GM19324 (cell line): ENCODE data around the gene OR2T2.
"Not testable (repeated sequence)": the region's sequence is repeated elsewhere in the genome, so short reads cannot be mapped to it uniquely, and the experiment has no call there.

ENCODE experiments used
- ATAC-seq: cut with Tn5 transposase; IDR thresholded peaks from one replicate; pipeline ENCODE4 v1.9.1; 2021; ENCODE audit warnings: mild to moderate bottlenecking, moderate library complexity; ENCODE audit not compliant: unreplicated experiment, low FRiP score

OR2T2 gene

GRCh38 chr1:248445399-248445798 is at the start of gene OR2T2:
Gene OR2T2 (plus strand): TSS chr1:248445637. CDS start chr1:248452798, 7,161 bp downstream.
- ATAC-seq = not testable (repeated sequence)

GRCh38 chr1:248402748-248403147 is 42.7 kb upstream of the OR2T2 start, which contains the start of gene OR2T1:
Gene OR2T1 (plus strand): TSS chr1:248403048. CDS start chr1:248406148, 3,100 bp downstream.
- no peak for ATAC-seq

DNA sequence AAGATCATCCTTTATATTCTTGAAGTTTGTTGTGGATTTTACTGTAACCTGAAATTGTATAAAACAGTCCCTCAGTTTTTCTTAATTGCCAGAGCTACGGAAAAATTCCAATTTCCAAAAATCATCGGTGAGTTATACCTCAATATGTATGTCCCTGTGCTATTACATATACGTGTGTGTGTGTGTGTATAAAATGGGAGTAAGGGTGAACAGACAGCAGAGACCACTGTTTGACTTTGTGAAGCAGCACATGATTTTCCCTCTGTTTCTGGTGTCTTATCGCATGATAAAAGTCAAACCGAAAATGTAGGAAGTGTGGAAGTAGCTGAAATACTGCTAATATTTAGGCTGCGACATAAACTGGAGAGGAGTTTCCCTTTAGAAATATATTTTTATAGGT is 41.4 kb upstream of the OR2T2 start:
- ATAC-seq = no peak

- ATAC-seq = no peak
These were observed 38.4 kb upstream of the OR2T2 start for GRCh38 chr1:248406721-248407692.

DNA sequence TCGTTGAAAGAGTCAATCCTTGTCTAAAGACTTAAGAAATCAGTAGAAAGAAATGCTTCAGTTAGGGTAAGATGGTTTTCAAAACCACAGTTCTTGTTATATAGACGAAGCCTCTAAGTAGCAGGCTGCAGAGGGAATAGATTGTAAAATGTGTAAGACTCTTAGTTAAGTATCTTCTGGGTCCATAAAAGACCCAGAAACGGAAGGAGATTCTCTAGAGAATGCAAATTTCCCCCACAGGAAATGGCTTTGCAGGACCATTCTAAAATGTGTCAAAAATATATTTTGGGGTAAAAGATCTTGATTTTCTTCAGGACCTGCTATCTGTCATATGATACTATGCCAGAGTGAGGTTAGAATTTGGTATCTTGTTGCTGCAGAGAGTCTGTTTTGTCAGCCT is 29.2 kb upstream of the OR2T2 start:
- ATAC-seq = no peak

DNA sequence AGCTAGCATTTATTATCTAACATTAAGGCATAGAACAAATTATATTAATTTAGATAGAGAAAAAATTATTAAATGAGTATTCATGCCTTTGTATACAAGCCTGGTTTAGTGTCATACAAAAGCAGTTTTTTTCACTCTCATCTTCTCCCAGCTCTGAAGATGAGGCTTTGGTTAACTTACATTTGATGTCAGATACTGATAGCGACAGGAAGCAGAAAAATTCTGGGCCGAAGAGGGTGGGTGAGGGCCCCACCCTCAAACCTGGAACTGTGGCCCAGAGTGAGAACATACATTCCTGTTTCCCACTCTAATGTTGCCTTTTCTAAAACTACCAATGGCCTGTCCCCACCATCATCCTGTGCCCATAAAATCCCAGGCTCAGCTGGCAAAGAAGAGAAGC is 27.6 kb upstream of the OR2T2 start:
- ATAC-seq = no peak

DNA sequence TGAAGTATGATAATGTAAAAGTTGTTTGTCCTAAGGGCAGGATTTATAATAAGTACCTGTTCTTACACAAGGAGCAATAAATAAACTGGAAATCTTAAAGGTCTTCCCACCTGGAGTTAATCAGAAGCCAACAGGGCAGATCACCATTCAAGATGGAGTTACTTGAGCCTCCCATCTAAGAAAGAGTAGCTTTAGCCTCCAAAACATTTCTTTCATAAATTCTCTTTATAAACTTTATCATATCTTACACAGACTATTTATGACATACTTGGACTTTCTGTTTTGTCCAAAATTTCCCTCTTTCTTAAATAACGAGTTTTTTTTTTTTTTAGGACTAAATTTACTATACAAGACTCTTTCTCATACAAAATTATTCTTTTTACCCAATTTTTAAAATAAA is 24.1 kb upstream of the OR2T2 start:
- no peak for ATAC-seq

GRCh38 chr1:248427526-248428191 is 17.8 kb upstream of the OR2T2 start:
- ATAC-seq = peak; percentile 62

GRCh38 chr1:248428192-248428533 is 17.3 kb upstream of the OR2T2 start:
- peak; percentile 91 for ATAC-seq

DNA sequence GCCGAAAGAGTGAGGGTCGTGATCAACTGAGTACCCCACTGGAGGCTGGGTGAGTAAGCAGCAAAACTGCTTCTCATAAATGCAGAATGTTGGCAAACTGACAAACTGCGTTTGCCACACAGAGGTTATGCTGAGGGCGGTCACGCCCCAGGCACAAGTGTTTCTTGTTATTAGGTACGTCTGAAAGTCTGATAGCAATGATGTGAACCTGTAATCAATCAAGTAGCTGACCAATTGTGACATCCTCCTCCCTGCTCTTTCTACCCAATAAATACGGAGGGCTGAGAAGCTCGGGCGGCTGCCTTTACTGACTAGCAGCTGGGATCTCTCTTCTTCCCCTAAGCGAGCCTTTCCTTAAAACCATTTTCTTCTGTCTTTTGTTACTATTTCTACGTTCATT is 13.8 kb upstream of the OR2T2 start:
- not testable (repeated sequence) for ATAC-seq

GRCh38 chr1:248432201-248432600 is 13.2 kb upstream of the OR2T2 start:
- ATAC-seq = not testable (repeated sequence)

- not testable (repeated sequence) for ATAC-seq
These were observed 11.5 kb upstream of the OR2T2 start for GRCh38 chr1:248433811-248434415.

GRCh38 chr1:248434913-248435312 is 10.5 kb upstream of the OR2T2 start:
- not testable (repeated sequence) for ATAC-seq

- not testable (repeated sequence) for ATAC-seq
These were observed 9.1 kb upstream of the OR2T2 start for GRCh38 chr1:248436303-248436702.

GRCh38 chr1:248438668-248439067 is 6.8 kb upstream of the OR2T2 start:
- ATAC-seq = not testable (repeated sequence)

GRCh38 chr1:248439283-248439682 is 6.2 kb upstream of the OR2T2 start:
- not testable (repeated sequence) for ATAC-seq

DNA sequence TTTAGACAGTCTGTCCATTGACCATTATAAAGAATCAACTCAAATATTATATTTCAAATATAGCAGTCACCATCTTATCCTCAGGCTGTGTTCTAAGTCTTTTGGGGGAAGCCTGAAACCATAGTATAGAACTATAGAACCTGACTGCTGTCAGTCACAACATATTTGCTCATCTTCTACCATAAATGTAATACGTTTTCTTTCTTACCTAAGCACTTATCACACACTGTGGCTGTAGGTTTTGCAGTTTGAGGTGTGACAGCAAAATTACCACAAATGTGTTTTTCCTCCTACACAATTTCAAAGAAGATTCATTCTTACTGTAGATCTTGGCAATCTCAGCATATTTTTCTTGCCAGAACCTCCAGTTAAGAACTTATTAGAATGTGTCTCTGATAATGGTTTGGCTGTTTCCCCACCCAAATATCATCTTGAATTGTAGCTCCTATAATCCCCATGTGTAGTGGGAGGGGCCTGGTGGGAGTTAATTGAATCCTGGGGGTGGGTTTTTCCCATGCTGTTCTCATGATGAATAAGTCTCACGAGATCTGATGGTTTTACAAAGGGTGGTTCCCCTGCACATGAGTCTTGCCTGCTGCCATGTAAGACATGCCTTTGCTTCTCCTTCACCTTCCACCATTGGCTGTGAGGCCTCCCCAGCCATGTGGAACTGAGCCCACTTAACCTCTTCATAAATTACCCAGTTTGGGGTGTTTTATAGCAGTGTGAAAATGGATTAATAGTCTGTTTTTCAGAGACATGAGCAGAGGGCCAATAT is 2.7 kb upstream of the OR2T2 start:
- not testable (repeated sequence) for ATAC-seq

- not testable (repeated sequence) for ATAC-seq
These were observed 834 bp upstream of the OR2T2 start for GRCh38 chr1:248444603-248445002.

GRCh38 chr1:248448409-248449074 is 3.1 kb downstream of the OR2T2 start:
- ATAC-seq = peak; percentile 55
